ENCODE data around the gene MT1F.

The MT1F gene

GRCh38 chr16:56611281-56611833 lies 46.4 kb upstream of the MT1F start:
- H3K27ac ChIP-seq: 0 out of 2 replicates have a peak overlapping the region, but pooled peaks have one; percentile 84
- TF ChIP-seq, protein P1, sequence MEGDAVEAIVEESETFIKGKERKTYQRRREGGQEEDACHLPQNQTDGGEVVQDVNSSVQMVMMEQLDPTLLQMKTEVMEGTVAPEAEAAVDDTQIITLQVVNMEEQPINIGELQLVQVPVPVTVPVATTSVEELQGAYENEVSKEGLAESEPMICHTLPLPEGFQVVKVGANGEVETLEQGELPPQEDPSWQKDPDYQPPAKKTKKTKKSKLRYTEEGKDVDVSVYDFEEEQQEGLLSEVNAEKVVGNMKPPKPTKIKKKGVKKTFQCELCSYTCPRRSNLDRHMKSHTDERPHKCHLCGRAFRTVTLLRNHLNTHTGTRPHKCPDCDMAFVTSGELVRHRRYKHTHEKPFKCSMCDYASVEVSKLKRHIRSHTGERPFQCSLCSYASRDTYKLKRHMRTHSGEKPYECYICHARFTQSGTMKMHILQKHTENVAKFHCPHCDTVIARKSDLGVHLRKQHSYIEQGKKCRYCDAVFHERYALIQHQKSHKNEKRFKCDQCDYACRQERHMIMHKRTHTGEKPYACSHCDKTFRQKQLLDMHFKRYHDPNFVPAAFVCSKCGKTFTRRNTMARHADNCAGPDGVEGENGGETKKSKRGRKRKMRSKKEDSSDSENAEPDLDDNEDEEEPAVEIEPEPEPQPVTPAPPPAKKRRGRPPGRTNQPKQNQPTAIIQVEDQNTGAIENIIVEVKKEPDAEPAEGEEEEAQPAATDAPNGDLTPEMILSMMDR (conservative IDR thresholded peaks at IDR 0.05): no peak

GRCh38 chr16:56613706-56614105 lies 44.1 kb upstream of the MT1F start:
- H3K27ac ChIP-seq: no peak overlapping the region
- TF ChIP-seq, protein P1 (conservative IDR thresholded peaks at IDR 0.05): no peak

DNA sequence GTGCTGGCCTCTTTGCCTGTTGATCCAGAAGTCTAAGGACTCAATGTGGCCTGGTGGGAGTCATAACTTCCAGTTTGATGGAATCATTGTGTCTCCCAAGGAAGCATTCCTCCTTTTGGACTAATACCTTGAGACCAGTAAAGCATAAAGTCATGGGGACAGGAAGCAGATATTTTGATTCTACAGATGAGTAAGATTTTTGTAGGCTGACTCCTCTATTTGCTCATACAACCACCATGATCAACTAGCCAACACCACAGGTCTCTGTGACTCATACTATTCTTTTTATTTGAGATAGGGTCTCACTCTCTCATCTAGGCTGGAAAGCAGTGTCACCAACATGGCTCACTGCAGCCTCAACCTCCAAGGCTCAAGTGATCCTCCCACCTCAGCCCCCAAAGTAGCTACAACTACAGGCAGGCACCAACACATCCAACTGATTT lies 43.2 kb upstream of the MT1F start:
- no peak overlapping the region for H3K27ac ChIP-seq
- TF ChIP-seq, protein P1 (conservative IDR thresholded peaks at IDR 0.05): no peak

DNA sequence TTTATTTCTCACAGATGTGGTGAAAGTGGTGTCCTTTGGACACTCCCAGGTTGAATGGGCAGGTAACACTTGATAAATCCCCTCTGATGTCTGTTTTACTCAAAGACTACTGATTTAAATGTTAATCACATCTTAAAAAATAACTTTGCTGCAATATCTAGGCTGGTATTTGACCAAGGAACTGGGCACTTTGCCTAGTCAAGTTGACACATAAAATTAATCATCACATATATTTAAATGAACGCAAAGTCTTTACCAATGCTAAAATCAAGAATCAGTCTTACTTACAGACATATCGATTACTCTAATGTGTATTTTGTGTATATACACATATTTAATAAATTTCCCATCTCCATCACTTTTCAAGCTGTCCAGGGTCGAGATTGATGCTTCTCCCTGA lies 42.4 kb upstream of the MT1F start:
- no peak overlapping the region for H3K27ac ChIP-seq
- TF ChIP-seq, protein P1 (conservative IDR thresholded peaks at IDR 0.05): no peak

DNA sequence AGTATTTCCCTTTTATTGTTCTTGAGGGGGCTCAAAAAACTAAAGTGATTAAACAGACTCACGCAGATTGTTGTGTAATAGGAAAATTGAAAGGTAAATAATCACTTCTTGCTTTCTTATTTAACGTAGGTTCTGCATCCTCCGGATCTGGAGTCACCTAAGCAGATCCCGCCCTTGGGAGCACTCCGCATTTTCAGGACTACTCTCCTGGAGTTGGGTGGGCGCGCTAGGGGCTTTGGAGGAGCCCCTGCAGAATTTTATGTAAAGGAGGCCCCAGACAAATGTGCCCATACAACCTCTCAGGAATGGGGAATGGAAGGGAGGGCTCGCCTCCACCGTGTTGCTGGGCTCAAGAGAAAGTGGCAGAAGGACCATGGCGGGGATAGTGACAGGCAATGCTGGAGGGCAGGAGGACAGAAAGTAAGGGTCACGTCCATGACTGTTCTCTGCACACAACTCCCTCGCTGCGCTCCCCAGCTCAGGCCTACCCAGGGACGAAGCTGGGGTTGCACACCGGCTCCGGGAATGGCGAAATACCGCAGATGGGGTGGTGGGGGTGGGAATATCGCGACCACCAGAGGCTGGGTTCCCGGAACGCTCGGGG lies 41.0 kb upstream of the MT1F start:
- H3K27ac ChIP-seq: peak overlapping the region; percentile 19; the same call in 1 of the 2 replicates
- TF ChIP-seq, protein P1 (conservative IDR thresholded peaks at IDR 0.05): no peak

GRCh38 chr16:56617212-56618085 lies 40.3 kb upstream of the MT1F start:
- peak overlapping the region; percentile 19; the same call in 1 of the 2 replicates for H3K27ac ChIP-seq
- TF ChIP-seq, protein P1 (conservative IDR thresholded peaks at IDR 0.05): no peak

GRCh38 chr16:56618138-56618537 lies 39.6 kb upstream of the MT1F start:
- H3K27ac ChIP-seq: no peak overlapping the region
- TF ChIP-seq, protein P1 (conservative IDR thresholded peaks at IDR 0.05): no peak
